ENCODE measurements around the gene ABCA4. TPM values are rescaled to one million over a fixed set of nuclear protein-coding genes. Genes with fewer than 3 reads are reported as not detected.

ABCA4 gene
- total RNA-seq, 1 experiment from 2014 or later: 0.22 TPM

- no peak for TF ChIP-seq CTCF (IDR thresholded peaks at IDR 0.05 in 2 of 3, conservative IDR thresholded peaks at IDR 0.05 in 1 of 3; ENCODE audit: borderline replicate concordance in 1 of 3, insufficient read depth in 1 of 3, low read depth in 2 of 3, low read length in 2 of 3)
These were observed 25.0 kb downstream of the ABCA4 start (continued) for GRCh38 chr1:94095744-94096469.

- Histone ChIP-seq H3K27ac (ENCODE audit: low read depth, low read length) (no peak overlapping the region), H3K4me2 (ENCODE audit: low read length) (no peak overlapping the region), H3K9ac (ENCODE audit: low read length) (no peak overlapping the region), H4K20me1 (ENCODE audit: insufficient read depth) (no peaks in the 10 kb centered on the region), H3K36me3 (ENCODE audit: control insufficient read depth in 1 of 2, insufficient read depth in 2 of 2, low read length in 2 of 2) (no peaks in the 10 kb centered on the region), H3K9me3 (ENCODE audit: control insufficient read depth in 1 of 2, insufficient read depth in 1 of 2, low read depth in 1 of 2, low read length in 2 of 2) (no peaks in the 10 kb centered on the region), H3K4me1 (ENCODE audit: control insufficient read depth in 1 of 2, insufficient read depth in 2 of 2, low read length in 2 of 2) (peaks cover 0 to 9% of the 10 kb centered on the region in 2 experiments; a peak in 2 of 4 replicates), H2AFZ (ENCODE audit: low read depth, low read length, poor library complexity, severe bottlenecking) (no peak overlapping the region), H3K79me2 (ENCODE audit: insufficient read depth, low read length) (no peaks in the 10 kb centered on the region), H3K4me3 (replicated peaks in 1 of 2; ENCODE audit: low read depth in 1 of 2, low read length in 2 of 2) (no peak overlapping the region), H3K27me3 (ENCODE audit: insufficient read depth, low read length) (no peaks in the 10 kb centered on the region), H3K9me2 (ENCODE audit: insufficient read depth) (no peaks in the 10 kb centered on the region)
- ChIA-PET RAD21 (ENCODE audit: low non-redundant PET in 1 of 2, low total read pairs in 2 of 2, uncharacterized antibody in 2 of 2, unreplicated experiment in 2 of 2) (no interaction called here), POLR2A (no interaction called here), CTCF (no interaction called here)
- DNase-seq (ENCODE audit: low read depth, low spot score) (no peak), ATAC-seq (no peak)
- BruUV-seq (replicated peaks): no TSS peak
- TF ChIP-seq CBX3 (IDR thresholded peaks at IDR 0.05; ENCODE audit: low read depth): no peak
- no peak for TF ChIP-seq REST (IDR thresholded peaks at IDR 0.05; ENCODE audit: low read depth)
- TF ChIP-seq SP1 (IDR thresholded peaks at IDR 0.05; ENCODE audit: low read depth): no peak
- TF ChIP-seq YY1 (IDR thresholded peaks at IDR 0.05; ENCODE audit: extremely low read depth, insufficient replicate concordance, low read depth, low read length): no peak
- TF ChIP-seq ZBTB33 (IDR thresholded peaks at IDR 0.05; ENCODE audit: extremely low read depth, insufficient replicate concordance, low read length): no peak
- no peak for TF ChIP-seq ATF3 (IDR thresholded peaks at IDR 0.05)
- no peak for TF ChIP-seq ELF1 (IDR thresholded peaks at IDR 0.05; ENCODE audit: borderline replicate concordance, low read depth)
- TF ChIP-seq CEBPB (IDR thresholded peaks at IDR 0.05; ENCODE audit: low read depth): no peak
- TF ChIP-seq SRF (IDR thresholded peaks at IDR 0.05; ENCODE audit: low read depth): no peak
- no peak for TF ChIP-seq SIN3A (IDR thresholded peaks at IDR 0.05; ENCODE audit: low read depth)
- no peak for TF ChIP-seq FOSL1 (IDR thresholded peaks at IDR 0.05; ENCODE audit: low read depth)
- TF ChIP-seq ZNF274 (IDR thresholded peaks at IDR 0.05; ENCODE audit: low read depth, low read length): no peak
- intact Hi-C loops (cut with micrococcal nuclease): no loop called here
These were observed 25.8 kb downstream of the ABCA4 start for GRCh38 chr1:94095112-94095637.
